GM18511 (cell line): Measurements from ENCODE around the gene CFAP61.
A peak's percentile ranks its signal among the peaks of the same experiment; 100 is the strongest.
"Not testable (repeated sequence)": the region's sequence is repeated elsewhere in the genome, so short reads cannot be mapped to it uniquely, and the experiment has no call there.

Experiments
- ATAC-seq: cut with Tn5 transposase; IDR thresholded peaks from one replicate; pipeline ENCODE4 v1.9.1; 2021; ENCODE audit warnings: mild to moderate bottlenecking, moderate library complexity; ENCODE audit not compliant: unreplicated experiment

The CFAP61 gene, protein sequence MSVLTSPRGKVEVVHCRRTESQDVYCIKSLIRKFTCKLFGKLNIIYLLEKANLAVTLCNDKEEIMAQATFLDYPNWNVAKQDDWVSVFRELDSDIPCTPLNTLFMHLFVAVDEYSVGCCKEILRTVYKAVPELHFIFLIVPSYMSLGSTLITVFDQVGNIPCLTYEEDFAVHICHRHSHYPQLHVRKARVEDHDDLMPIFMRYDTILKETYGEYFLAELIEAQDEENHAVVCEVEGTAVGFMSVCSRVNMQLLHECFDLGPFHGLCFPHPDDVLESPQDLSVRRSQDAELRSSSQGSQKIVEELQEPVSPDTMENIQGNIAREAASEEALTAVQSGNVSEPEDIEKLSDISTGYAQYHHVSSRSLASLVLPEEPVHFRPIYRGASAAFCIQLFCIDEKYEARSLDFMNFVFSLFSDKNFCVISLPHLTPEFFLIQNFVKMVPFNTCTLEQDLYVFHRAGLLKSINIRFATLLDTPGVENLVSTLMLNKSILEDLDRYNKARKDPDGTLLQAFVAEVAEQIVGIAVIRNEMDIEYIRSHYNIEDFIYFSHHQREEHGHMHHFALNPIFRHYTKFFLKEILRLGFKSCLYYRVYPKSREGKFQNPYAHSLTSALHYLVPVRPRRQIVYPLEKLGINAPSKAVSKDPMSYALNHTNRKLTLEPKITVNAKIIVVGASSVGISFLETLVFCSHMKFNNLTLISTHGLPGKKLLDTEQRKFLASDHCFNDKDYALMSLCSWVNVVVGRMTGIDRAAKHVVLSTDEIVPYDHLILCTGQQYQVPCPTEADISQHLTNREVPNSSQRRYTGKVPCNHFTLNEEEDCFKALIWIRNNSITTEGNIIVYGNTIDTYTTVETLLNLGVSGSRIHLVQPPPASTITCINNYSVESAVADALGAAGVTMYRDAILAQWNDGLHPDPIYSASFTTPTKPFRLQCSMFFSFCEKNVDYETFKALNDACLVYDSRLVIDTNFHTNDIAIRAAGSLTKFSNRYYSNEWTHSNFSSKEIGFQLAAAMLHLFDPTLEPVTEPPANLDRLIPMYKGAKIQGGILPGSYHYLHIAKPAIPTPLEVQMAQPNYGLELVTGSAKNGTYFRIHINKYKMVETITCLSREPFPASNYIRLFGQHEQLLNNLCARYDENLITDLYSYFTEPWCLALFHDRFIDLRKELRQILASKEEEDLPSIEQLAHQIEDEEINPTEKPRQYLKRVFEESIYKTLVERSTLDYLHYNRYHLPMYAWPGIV

DNA sequence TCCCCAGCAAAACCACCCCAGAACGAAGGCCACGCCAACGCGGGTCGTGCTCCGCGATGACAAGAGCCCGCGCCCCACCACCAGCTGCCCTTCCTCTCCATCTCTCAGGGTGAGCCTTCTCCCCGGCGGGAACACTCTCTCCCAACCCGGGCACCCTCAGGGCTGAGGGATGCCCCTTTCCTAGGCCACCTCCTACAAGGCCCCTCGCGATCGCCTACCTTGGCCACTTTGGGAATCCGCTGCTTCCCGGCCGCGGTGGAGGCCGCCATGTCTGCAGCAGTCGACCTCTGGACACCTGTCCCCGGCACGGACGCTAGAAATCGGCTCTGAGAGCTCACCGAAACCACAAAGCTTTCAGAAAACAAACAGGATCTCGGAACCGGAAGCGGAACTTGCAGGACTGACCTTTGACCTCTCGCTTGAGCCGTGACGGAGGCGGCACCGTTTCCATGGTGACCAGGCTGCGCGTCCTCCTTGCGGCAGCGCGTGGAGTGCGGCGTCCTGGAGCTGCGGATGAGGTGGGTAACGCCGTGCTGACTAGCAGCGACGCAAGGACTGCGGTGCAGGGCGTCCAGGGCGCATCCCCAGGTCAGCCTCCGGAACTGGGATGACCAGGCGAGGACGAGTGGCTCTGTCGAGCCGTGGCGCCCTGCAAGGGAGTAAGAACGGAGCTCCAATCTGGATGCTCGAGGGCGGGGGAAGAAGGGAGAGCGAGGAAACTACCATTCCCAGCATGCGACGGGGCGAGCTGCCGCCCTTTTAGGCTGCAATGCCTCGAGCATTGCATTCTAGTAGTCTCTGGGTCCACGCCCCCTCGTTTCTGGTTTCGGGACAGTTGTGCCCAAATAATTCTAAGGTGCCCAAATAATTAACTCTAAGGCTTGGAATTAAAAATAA lies at the start of gene CFAP61, which contains the start of gene CRNKL1:
TSS of gene CFAP61 (plus strand) at position 459 of the 897 bp plus-strand sequence. CDS start 4,122 bp downstream, outside the sequence.
TSS of gene CRNKL1 (minus strand) at position 393 of the 897 bp plus-strand sequence. CDS start at position 269, 124 bp downstream.
- ATAC-seq = peak; percentile 95

DNA sequence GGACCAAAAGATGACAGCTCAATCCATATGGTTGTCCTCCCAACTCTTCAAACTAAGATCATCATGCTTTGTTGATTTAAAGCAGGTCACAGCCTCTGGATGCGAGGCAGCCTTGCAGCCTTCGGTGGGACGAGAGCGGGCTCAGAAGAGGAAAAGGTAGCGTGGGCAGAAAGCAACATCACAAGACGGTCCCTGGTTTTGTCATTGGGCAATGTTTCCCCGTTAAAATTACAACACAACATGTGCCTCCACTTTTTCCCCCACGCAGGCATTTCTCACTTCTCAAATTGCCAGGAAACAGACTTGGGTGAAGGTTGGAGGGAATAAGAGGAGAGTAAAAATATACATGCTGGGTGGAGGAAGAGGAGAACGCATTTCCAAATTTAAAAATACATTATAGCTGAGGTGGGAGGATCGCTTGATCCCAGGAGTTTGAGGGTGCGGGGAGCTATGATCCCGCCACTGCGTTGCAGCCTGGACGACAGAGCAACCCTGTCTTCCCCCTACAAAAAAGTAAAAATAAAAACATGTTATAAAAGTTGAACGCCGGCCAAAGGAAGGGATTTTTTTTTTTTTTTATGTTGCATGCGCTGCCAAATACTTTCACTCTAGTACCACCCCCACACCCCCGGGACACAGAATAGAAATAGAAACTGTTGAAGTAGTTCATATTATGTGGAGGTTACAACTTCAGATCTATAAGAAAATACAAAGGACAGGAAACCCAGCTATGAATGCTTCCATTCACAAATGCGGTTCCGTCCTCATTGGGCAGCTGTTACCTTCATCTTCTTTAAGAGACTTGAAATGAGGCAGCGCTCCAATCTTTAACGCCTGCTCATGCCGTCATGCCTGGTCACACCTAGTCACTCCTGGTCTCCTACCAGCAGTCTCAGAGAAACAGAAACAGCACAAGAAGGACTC lies 49.0 kb upstream of the CFAP61 start:
- ATAC-seq = peak; percentile 72

DNA sequence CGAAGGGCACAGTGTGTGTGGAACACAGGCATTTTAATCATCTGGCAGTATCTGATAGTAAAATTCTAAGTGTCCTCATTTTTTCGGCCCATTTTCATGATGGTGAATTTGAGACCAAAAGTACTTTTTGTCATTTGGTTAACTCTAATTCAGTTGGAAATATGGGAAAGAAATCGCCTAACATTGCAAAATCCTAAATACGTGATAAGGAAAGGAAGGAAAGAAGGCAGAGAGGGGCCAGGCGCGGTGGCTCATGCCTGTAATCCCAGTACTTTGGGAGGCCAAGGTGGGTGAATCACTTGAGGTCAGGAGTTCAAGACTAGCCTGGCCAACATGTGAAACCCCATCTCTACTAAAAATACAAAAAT lies 48.4 kb upstream of the CFAP61 start:
- not testable (repeated sequence) for ATAC-seq

DNA sequence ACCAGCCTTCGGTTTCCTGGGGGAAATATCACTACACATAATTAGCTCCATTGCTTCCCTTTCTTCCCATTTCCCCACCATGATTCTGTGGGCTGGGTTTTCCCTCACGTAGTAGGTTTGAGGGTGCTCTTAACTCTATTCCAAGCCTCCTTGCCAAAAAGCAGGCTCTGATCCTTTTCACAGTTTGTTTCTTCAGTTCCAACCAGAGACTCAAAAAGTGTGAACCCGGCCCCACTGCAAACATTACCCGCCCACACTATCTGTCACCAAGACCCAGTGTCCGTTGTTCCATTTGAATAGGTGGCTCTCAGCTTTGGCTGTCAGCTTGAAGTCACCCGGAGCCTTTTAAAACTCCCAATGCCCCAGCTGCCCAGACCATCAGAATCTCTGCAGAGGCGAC lies 47.0 kb upstream of the CFAP61 start:
- no peak for ATAC-seq

DNA sequence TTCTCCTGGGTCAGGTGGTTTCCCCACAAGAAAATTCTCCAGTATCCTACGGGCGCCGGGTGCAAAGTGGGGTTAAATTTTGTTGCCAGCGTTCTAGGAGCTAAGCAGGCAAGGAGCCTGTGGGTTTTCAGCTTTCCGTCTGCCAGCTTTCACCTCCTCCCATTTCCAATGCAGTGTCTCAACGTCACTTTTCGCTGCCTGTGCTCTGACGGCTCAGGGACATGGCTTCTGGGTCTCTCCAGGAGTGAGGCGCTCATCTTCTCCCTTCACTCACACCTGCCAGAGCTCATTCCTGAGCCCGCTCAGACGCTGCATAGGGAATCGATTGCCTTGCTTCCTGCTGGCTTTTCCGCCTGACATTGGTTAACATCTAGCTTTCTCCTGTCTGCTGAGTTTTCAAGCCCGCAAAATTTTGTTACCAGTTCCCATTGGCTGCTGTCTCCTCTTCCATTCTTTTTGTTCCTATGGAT lies 42.5 kb upstream of the CFAP61 start:
- no peak for ATAC-seq

DNA sequence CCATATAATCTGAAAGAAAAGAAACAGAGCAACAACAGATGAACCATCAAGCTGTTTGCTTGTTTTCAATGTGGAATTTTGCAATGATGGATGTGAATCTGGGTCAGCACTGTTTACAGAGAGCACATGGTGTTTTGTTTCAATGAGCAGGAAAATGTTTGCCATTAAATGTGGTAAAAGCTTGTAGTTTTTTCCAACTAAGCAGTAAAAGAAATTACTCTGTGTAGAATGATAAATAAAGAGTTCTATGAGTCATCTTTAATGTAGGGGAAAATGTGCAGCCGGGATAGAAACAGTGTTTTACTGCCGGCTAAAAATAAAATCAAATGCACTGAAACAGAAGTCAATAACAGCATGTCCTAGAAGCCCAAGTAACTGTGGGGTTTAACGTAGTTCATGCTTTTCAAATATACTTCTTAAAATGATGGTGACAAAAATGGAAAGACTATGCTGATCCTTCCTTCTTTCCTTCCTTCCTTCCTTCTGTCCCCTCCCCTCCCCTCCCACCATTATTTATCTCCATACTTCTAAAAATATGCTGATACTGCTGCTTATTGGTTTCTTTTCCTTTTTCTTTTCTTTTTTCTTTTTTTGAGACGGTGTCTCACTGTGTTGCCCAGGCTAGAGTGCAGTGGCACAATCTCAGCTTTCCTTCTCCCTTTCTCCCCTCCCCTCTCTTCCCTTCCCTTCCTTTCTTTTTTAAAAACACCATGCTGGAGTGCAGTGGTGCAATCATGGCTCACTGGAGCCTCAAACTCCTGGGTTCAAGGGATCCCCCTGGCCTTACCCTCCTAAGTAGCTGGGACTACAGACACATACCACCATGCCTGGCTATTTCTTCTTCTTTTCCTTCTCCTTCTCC lies 41.5 kb upstream of the CFAP61 start:
- no peak for ATAC-seq

DNA sequence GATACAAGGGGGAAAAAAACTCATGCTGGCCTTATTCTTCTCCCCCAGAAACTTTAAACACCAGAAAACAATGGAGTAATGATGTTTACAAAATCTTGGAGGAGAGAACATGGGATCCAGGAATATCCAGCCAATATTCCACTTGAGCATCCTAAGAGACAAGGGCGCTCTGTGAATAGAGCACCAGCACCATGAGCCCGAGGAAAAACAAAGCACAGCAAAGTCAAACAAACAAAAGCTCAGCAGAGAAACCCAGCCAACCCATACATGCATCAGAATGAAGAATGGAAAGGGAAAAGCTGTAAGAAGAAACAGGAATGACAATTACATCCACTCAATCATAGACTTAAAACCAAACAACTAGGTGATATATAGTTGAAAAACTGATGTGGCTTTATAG lies 39.8 kb upstream of the CFAP61 start:
- no peak for ATAC-seq

DNA sequence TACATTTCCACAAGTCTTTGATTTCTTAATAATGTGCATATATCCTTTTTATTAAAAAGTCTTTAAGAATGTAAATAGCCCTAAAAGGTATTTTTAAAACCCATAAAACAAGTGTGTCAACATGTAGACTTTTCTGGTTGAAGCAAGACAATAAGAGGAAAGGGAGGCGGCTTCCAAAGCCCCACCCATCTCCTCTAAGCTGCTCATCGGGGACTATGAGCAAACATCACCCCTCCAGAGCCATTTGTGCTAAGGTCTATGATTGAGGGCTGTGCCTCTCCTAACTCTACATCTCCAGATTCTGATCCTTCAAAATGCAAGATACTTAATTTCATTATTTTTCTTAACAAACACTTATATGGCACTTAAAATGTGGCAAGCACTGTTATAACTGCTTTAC lies 37.7 kb upstream of the CFAP61 start:
- ATAC-seq = no peak

DNA sequence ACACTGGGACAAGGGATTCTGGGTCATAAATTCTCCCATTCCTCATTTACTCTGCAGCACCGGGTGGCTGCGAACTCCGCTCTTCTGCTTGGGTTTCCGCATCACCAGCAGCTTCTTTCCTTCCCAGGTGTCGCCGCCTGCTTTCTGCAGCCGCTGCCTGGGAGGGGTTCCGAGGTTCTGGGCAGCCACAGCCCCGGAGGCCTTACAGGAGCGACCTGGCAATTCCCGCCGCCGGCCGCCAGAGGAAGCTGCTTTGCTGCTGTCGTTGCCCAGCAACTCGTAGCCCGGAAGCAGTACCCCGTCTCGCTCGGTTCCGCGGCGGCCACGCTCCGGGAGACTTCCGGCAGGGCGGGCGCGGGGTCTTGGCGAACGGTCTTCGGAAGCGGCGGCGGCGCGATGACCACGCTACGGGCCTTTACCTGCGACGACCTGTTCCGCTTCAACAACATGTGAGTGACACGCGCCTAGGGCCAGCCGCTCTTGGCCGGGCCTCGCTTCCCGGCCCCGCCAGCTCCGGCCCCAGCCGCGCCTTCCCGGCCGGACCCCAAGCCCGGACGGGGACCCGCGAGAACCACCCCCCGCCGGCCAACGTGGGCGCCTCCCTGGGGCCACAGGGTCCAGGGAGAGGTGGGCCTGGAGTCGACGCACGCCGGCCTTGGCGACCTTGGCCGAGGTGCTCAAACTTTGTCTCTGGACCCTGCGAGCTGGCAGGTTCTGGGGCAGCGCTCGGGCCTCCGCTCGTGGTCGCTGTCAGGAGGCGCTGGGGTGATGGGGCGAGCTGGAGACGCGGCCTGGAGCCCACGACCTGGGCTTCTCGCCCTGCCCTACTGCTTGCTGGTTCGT lies 35.1 kb upstream of the CFAP61 start, which contains the start of gene NAA20:
TSS of gene NAA20 (plus strand) at position 362 of the 843 bp plus-strand sequence. CDS start at position 397, 35 bp downstream.
- ATAC-seq = peak; percentile 100

DNA sequence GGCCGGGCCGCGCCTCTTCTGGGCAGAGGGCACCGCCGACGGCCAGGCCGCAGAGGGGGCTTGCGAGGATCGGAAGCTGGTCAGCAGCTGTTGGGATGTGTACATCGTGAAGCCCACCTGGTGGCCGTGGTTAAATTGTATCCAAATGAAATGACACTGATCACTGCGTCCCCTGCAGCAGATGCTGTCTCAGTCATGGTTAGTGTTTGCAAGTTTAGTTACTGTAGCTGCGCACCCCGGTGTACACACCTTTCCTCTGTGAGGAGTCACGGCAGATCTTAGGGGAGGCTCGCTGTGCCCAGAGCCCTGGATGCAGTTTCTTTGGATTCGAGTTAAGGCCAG lies 34.5 kb upstream of the CFAP61 start:
- ATAC-seq = peak; percentile 21

DNA sequence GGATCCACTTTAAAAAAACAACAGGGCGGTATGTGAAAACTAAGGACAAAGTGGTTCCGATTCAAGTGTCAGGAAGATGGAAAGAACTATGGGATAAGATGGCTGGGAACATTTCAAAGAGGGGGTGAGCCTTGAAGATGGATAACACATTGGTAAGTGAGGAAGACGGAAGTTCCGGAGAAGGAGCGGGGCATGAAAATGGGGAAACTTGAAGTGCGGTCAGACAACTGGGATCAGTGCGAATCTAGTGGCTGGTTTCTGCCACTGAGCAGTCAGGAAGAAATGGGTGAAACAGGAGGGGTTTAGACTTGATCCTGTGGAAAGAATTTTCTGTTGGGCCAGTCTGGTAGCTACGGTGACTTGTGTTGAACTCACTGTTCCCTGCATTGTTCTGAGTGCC lies 34.0 kb upstream of the CFAP61 start:
- no peak for ATAC-seq

DNA sequence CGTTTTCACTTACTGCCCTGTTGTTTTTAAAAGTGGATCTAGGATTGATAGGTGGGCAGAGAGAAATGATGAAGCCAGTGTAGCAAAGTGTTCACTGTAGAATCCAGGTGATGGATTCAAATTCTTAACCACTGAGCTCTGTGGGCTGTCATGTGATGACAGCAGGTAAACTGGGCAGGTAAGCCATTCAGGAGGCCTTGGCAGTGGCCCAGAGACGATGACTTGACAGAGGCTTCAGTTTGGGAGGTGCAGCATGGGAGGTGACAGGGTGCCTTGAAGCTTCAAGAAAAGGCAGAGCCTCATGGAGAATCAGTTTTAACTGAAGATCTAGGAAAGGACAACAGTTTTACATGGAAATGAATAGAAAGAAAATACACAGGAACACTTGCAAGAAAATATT lies 33.2 kb upstream of the CFAP61 start:
- no peak for ATAC-seq

DNA sequence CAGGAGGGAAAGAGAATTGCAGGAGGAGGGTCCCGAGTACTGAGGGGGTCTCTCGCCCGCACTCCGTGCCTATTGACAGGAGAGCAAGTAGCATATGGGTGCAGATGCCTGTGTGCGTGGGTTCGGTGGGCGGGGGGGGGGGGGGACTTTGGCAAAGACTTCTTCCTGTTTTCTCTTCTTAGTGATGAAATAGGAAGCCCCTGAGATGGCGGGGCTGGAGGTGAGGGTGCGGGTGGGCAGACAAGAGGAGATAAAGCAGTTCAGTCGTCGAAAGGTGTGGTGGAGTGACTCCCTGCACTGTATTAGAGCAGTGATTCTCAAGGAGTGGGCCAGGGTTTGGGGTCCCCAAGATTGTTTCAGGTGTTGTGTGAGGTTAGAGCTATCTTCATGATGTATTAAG lies 31.4 kb upstream of the CFAP61 start:
- no peak for ATAC-seq

DNA sequence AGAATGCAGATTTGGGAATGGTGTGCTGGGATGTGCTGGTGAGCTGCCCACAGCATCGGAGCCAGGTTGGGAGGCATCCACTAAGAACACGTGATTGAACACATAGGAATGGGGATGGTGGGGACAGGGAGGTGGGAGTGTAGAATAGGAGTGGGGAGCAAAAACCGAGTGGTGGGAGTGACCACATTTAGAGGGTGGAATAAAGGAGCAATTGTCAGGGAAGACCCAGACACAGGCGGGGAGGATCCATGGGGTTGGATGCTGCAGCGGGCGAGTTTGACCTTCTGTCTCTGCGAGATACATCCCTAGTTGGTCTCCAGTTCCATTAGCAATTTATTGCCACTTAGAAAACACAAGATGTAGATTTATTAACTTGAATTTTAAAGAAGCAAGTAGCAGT lies 30.5 kb upstream of the CFAP61 start:
- no peak for ATAC-seq

DNA sequence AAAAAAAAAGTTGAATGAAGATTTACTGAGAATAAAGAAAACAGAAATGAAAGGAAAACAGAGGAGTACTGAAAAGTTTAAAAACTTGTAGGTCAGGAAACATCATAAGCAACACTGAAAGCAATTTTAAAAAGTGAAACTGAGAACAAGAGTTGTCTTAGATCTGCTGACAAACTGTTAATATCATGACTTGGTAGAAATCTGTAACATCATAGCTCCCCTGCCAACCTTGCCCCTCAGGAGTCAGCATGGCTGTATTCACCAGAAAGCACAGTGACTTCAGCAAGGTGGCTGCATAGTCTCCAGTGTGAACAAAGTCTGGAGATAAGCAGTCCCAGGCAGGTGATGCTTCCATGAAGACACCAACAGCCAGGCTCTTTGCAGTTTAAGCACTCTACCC lies 29.8 kb upstream of the CFAP61 start:
- peak; percentile 72 for ATAC-seq

DNA sequence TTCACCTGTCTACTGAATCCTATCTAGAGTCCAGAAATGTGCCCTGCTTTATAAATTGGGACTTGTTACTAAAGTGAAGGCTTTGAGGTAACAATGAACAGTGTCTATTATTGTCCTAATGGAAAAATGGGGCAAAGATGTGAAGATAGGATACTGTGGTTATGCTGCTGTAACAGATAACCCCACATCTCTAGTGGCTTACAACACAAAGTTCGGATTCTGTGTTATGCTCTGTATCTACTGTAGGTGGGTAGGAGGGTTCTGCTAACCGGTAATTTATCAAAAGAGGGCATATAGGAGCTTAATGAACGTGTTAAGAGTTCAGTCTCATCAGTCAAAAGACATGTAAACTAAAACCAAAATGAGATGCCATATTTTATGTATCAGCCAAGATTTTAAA lies 28.9 kb upstream of the CFAP61 start:
- ATAC-seq = no peak

DNA sequence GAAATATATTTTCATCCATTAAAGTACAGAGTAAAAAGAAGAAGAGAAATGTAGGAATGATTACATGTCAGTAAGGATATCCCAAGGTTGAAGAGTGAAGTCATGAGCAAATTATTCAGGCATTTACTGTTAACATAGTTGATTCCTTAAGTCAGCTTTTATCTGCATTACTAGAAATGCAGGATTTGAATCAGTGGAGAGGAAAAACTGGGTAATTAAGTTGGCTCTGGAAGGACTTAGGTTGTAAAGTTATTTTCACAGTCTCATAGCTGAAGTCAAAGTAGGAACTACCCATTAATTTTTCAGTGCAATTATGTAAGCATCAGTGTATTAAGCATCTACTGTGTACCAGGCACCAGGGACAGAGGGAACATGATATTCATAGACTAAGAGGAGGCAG lies 27.4 kb upstream of the CFAP61 start:
- ATAC-seq = no peak
